HFF-Myc (cell line): ENCODE measurements around the gene FAM111B.
"Not testable (repeated sequence)": the region's sequence is repeated elsewhere in the genome, so short reads cannot be mapped to it uniquely, and the experiment has no call there.

Experiments
- DNase-seq: peaks from one replicate; pipeline ENCODE4 v3.0.0-alpha.2; 2011; ENCODE audit warnings: low read depth; ENCODE audit errors: extremely low read depth
- H3K4me3 ChIP-seq: replicated peaks from 2 replicates; pipeline ENCODE4 v1.5.1; 2011; ENCODE audit warnings: low read depth, mild to moderate bottlenecking, control low read depth, low read length
- TF ChIP-seq, protein P1 (sequence below): IDR thresholded peaks from 2 replicates; pipeline ENCODE4 v1.5.1; 2012; ENCODE audit warnings: mild to moderate bottlenecking, low read depth, low read length, control low read depth; ENCODE audit errors: missing control alignments

FAM111B gene

DNA sequence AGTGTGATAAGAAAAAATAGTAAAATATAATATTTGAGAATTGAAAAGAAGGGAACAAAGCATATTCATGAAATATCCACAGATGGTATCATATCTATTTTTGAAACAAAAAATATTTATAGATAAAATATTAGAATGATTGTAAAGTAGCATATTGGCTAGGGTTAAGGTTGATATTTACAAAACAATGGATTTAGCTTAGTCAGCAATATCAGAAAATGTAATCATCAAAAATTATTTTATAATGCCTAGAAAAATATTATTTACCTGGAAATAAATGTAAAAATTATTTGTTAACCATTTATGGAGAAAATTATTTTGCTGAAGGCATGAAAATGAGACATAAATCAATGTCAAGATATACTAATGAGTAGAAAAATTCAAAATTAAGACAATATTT lies 12.8 kb downstream of the FAM111B start:
- TF ChIP-seq, protein P1, sequence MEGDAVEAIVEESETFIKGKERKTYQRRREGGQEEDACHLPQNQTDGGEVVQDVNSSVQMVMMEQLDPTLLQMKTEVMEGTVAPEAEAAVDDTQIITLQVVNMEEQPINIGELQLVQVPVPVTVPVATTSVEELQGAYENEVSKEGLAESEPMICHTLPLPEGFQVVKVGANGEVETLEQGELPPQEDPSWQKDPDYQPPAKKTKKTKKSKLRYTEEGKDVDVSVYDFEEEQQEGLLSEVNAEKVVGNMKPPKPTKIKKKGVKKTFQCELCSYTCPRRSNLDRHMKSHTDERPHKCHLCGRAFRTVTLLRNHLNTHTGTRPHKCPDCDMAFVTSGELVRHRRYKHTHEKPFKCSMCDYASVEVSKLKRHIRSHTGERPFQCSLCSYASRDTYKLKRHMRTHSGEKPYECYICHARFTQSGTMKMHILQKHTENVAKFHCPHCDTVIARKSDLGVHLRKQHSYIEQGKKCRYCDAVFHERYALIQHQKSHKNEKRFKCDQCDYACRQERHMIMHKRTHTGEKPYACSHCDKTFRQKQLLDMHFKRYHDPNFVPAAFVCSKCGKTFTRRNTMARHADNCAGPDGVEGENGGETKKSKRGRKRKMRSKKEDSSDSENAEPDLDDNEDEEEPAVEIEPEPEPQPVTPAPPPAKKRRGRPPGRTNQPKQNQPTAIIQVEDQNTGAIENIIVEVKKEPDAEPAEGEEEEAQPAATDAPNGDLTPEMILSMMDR: no peak
- H3K4me3 ChIP-seq: no peak overlapping the region
- no peak for DNase-seq

- H3K4me3 ChIP-seq: no peak overlapping the region
- DNase-seq: peak; percentile 35
- TF ChIP-seq, protein P1: peak; percentile 100
Observed at GRCh38 chr11:59135648-59136461, 28.8 kb downstream of the FAM111B start.

DNA sequence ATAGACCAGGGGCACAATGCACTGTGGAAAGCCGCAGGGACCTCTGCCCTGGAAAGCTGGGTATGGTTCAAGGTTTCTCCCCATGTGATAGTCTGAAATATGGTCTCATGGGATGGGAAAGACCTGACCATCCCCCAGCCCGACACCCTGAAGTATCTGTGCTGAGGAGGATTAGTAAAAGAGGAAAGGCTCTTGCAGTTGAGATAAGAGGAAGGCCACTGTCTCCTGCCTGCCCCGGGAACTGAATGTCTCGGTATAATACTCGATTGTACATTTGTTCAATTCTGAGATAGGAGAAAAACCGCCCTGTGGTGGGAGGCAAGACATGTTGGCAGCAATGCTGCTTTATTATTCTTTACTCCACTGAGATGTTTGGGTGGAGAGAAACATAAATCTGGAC lies 29.5 kb downstream of the FAM111B start:
- H3K4me3 ChIP-seq, DNase-seq: not testable (repeated sequence)

DNA sequence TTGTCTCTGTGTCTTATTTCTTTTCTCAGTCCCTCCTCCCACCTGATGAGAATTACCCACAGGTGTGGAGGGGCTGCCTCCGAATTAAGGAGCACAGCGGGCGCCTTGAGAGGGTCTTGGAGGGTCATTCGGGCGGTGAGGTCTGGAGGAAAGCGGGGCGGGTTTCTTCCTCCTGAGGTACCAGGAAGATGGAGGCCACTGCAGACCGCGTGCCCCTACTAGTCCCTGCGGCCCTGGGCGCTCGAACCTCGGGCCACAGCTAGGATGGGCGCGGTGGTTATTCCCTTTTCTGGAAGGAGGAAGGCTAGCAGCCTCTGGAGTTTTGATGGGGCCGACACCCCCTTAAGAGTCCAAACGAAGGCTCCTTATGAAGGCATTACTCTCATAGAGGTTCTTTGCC lies 30.2 kb downstream of the FAM111B start:
- H3K4me3 ChIP-seq: no peak overlapping the region

DNA sequence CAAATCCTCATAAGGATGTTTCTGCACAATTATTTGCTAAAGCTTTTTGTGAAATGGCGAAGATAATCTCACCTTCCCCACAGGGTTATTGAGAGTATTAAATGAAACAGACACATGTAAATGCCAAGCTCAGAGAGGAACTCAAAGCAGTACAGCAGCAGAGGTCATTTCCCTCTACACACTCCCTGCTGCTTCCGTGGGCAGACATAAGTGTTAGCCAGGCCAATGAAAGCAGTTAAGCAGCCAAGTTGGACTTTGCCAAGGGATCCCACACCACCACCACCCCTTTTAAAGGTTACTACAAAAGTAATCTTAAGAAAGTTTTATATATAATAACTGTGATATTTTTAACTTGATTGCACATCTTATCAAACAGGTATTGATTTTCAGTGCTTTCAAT lies 31.6 kb downstream of the FAM111B start:
- TF ChIP-seq, protein P1: no peak
- no peak for DNase-seq
- no peak overlapping the region for H3K4me3 ChIP-seq

More for the DNA sequence above, 30.2 kb downstream of the FAM111B start:
- TF ChIP-seq, protein P1: no peak
- DNase-seq: no peak

DNA sequence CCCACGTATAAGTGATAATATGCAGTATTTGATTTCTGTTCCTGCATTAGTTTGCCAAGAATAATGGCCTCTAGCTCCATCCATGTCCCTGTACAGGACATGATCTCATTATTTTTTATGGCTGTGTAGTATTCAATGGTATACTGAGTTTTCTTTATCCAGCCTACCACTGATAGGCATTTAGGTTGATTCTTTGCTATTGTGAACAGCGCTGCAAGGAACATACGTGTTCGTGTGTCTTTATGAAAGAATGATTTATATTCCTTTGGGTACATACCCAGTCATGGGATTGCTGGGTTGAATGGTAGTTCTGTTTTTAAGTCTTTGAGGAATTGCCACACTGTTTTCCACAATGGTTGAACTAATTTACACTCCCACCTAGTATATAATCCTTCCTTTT lies 34.2 kb downstream of the FAM111B start:
- H3K4me3 ChIP-seq: no peak overlapping the region
- TF ChIP-seq, protein P1: no peak
- DNase-seq: no peak

DNA sequence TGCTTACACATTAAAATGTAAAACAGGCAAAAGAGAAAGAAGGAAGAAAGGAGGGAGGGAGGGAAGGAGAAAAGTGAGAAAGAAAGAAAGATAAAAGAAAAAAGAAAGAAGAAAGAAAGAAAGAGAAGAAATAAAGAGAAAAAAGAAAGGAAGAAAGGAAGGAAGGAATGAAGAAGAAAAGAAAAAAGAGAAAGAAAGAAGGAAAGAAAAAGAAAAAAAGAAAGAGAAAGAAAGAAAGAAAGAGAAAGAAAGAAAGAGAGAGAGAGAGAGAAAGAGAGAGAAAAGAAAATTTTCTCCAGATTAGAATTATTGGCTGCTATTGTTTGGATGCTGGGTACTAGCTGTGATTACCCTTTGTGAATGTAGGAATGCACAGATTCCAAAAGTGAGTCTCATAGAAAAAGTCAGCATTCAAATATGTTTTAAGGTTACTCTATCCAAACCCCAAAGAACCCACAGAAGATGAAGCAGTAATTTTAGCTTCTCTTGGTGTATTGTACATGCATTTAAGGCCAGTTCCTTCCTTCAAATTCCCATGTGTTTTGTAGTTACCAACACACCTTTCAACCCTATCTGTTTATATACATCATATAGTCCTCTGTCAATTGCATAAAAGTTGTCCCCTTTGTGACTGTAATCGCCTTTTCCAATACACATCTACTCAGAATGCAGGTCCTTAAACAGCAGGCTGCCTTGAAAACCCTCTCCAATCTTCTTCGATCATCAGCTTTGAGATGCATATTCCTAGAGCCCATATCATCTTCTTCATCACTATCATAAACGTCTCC lies 34.8 kb downstream of the FAM111B start:
- DNase-seq: no peak
- peak overlapping the region; percentile 63 for H3K4me3 ChIP-seq
- TF ChIP-seq, protein P1: no peak
